HEK293 (cell line): ENCODE measurements around the gene PAQR7.

Source experiments
- CTCF ChIP-seq: fragments of 450-650 bp; formaldehyde crosslinking; IDR thresholded peaks from 2 replicates; pipeline ENCODE4 v1.5.1; 2016; ENCODE audit warnings: missing biosample characterization, missing genetic modification characterization
- ELK4 ChIP-seq: IDR thresholded peaks from 2 replicates; pipeline ENCODE4 v1.6.1; 2011; ENCODE audit warnings: mild to moderate bottlenecking, low read depth, low read length, borderline replicate concordance
- KLF17 ChIP-seq: fragments of 450-650 bp; formaldehyde crosslinking; IDR thresholded peaks from 2 replicates; pipeline ENCODE4 v1.5.1; 2016; ENCODE audit warnings: missing biosample characterization, missing genetic modification characterization
- MEIS1 ChIP-seq: sonication (generic); formaldehyde crosslinking; IDR thresholded peaks from 2 replicates; pipeline ENCODE4 v1.8.1; 2022; ENCODE audit warnings: missing genetic modification reagents, mild to moderate bottlenecking, borderline replicate concordance
- ZNF133 ChIP-seq: fragments of 450-650 bp; formaldehyde crosslinking; IDR thresholded peaks from 2 replicates; pipeline ENCODE4 v1.5.1; 2016; ENCODE audit warnings: missing biosample characterization, missing genetic modification characterization
- ZNF140 ChIP-seq: fragments of 450-650 bp; formaldehyde crosslinking; IDR thresholded peaks from 2 replicates; pipeline ENCODE4 v1.5.1; 2016; ENCODE audit warnings: missing biosample characterization, missing genetic modification characterization
- ZNF155 ChIP-seq: fragments of 450-650 bp; formaldehyde crosslinking; IDR thresholded peaks from 2 replicates; pipeline ENCODE4 v1.5.1; 2016; ENCODE audit warnings: missing biosample characterization, missing genetic modification characterization
- ZNF292 ChIP-seq: fragments of 450-650 bp; formaldehyde crosslinking; IDR thresholded peaks from 2 replicates; pipeline ENCODE4 v1.5.1; 2016; ENCODE audit warnings: low read depth, missing biosample characterization, missing genetic modification characterization, borderline replicate concordance
- ZNF621 ChIP-seq: fragments of 450-650 bp; formaldehyde crosslinking; IDR thresholded peaks from 2 replicates; pipeline ENCODE4 v1.5.1; 2017; ENCODE audit warnings: missing biosample characterization, missing genetic modification characterization
- TF ChIP-seq, protein P1 (sequence below): fragments of 450-650 bp; formaldehyde crosslinking; IDR thresholded peaks from 2 replicates; pipeline ENCODE4 v1.5.1; 2017; ENCODE audit warnings: missing biosample characterization, missing genetic modification characterization
- TF ChIP-seq, protein P2 (sequence below): sonication (generic); formaldehyde crosslinking; IDR thresholded peaks from 2 replicates; pipeline ENCODE4 v1.8.1; 2022; ENCODE audit warnings: mild to moderate bottlenecking, moderate library complexity, missing genetic modification reagents

- TF ChIP-seq CTCF (tag by site-specific recombination) = no peak
- TF ChIP-seq MEIS1 = no peak
- no peak for TF ChIP-seq KLF17
- TF ChIP-seq ZNF133 (tag by site-specific recombination) = no peak
- TF ChIP-seq ELK4 = no peak
- TF ChIP-seq, protein P1, sequence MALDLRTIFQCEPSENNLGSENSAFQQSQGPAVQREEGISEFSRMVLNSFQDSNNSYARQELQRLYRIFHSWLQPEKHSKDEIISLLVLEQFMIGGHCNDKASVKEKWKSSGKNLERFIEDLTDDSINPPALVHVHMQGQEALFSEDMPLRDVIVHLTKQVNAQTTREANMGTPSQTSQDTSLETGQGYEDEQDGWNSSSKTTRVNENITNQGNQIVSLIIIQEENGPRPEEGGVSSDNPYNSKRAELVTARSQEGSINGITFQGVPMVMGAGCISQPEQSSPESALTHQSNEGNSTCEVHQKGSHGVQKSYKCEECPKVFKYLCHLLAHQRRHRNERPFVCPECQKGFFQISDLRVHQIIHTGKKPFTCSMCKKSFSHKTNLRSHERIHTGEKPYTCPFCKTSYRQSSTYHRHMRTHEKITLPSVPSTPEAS (tag by site-specific recombination) = no peak
- TF ChIP-seq ZNF621 = no peak
- TF ChIP-seq ZNF292 = no peak
- TF ChIP-seq ZNF140 (tag by site-specific recombination) = no peak
- TF ChIP-seq, protein P2, sequence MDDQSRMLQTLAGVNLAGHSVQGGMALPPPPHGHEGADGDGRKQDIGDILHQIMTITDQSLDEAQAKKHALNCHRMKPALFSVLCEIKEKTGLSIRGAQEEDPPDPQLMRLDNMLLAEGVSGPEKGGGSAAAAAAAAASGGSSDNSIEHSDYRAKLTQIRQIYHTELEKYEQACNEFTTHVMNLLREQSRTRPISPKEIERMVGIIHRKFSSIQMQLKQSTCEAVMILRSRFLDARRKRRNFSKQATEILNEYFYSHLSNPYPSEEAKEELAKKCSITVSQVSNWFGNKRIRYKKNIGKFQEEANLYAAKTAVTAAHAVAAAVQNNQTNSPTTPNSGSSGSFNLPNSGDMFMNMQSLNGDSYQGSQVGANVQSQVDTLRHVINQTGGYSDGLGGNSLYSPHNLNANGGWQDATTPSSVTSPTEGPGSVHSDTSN (CRISPR knock-in tag) = no peak
- TF ChIP-seq ZNF155 (tag by site-specific recombination) = no peak
Observed at GRCh38 chr1:25813071-25813733, 62.3 kb downstream of the PAQR7 start.
